Ramos (cell line): Measurements from ENCODE around the gene SYK.

Experiments
- in situ Hi-C: fragments of 300-500 bp; cut with MboI; formaldehyde crosslinking; loops from one replicate; pipeline ENCODE4 v1.14.3; 2022; ENCODE audit warnings: low sequenced_read_pairs; ENCODE audit not compliant: unreplicated experiment

The SYK gene

DNA sequence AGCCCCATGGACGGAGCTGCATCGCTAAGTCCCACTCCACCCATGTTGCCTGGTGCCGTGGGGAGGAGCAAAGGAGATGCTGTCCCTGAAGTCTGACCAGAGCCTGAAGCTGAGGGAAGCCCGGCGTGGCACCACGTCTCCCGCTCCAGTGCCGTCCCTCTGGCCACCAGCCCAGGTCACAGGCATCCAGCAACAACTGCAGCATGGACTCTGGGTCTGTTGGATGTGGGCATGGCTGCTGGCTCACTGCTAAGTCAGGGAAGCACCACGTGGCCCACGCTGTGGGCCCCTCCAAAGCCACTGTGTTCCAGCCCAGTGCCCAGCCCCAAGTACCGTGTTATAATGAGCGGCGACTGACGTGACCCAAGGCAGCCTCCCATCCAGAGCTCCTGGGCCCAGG, 112.6 kb downstream of the SYK start:
- in situ Hi-C loops = no loop called here

DNA sequence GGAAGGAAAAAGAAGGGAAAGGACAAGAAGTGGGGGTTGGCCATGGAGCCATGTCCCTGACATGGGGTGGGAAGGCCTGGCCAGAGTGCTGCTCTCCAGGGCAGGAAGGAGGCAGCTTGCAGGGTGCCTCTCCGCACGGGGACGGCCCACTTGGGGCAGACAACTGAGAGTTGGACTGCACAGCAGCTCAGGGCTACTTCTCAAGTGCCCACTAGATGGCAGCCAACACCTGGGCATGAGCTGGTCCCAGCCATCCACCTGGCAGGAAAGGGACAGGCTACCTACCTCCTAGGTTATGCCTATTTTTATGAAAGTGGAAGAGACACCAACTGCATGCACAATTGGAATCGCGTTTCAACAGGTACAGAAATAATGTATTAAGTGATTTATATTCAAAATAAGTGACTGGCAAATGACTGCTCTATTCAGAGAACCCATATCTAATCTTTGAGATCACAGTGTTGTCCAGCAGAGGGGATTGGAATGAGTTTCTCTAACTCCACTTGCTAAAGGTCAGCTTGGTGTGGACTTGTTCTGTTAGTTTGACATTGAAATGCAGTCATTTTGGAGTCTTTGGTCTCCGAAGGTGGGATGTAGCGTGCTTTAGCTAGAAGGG, 113.4 kb downstream of the SYK start:
- in situ Hi-C loops = loop anchor here (5.0 kb wide), 2 partner anchors 512 to 767 kb away; no protein-coding TSS in a partner anchor

DNA sequence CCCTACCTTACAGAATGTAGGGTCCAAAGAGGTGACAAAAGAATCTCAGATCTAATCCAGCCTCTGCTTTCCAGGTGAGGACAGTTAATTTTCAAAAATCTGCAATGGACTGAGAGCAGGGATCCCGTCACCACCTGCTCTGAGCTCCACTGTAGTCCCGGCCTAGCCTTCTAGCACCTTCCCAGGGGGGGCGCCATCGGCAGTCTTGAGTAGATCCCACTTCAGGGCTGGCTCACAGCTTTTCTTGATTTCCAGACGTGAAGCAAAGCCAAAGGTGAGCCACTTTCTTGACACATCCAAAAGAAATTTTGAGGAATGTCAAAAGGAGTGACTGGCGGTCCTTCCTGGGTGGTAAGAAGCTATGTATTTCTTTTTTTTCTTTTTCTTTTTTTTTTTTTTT, 114.1 kb downstream of the SYK start:
- in situ Hi-C loops = loop anchor here (5.0 kb wide), 2 partner anchors 512 to 767 kb away; no protein-coding TSS in a partner anchor

DNA sequence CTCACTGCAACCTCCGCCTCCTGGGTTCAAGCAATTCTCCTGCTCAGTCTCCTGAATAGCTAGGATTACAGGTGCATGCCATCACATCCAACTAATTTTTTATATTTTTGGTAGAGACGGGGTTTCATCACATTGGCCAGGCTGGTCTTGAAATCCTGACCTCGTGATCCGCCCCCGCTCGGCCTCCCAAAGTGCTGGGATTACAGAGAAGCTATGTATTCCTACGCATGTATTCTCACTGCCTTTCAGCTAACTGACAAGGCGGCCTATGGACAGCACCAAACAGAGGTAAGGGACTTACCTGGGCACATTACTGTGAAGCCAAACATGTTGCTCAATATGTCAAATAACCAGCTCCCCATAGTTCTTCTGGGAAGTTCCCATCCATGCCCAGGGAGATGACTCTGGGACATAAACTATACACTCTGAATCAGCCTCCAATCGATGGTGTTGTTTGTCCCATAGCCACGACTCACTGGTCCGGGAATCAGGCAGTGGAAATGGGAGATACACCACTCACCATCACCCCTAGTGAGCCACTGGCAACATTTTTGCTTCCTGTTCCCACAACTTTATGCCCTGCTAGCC, 114.6 kb downstream of the SYK start:
- in situ Hi-C loops = loop anchor here (5.0 kb wide), 2 partner anchors 511 to 766 kb away; no protein-coding TSS in a partner anchor

DNA sequence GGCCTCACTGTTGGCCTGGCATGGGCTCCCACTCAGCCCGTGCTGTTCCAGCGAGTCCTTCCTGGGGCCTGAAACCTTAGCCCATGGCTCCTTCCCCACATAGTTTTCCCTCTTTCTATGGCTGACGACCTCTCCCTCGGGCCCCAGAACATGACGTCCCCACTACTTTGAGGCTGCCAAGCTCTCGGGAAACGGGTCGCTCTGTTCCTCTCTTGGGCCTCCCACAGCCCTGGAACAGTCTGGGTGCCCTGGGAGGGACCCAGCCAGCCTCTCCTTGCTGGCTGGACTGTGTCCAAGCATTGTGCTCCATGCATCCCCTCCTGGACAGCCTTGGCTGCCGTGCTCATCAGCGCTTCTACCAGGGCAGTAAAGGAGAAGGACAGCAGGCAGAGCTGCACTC, 118.3 kb downstream of the SYK start:
- in situ Hi-C loops = loop anchor here (5.0 kb wide), 2 partner anchors 507 to 762 kb away; no protein-coding TSS in a partner anchor

DNA sequence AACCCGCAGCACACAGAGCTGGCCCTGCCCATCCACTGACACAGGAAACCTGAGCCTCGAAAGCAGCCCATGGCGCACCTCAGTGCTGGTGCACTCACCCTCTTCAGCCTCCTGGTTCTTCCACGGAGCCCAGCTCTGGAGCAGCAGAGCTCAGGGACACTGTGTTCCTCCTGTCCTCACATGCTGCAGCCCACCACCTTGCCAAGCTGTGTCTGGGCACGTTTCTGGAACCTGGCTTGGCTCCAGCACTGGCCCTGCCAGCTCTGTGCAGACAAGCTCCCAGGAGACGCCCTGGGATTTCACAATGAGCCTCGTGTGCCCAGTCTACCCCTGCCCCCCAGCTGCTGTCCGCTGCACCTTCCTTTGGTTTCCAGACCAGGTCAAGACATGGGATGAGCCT, 119.5 kb downstream of the SYK start:
- in situ Hi-C loops = no loop called here

DNA sequence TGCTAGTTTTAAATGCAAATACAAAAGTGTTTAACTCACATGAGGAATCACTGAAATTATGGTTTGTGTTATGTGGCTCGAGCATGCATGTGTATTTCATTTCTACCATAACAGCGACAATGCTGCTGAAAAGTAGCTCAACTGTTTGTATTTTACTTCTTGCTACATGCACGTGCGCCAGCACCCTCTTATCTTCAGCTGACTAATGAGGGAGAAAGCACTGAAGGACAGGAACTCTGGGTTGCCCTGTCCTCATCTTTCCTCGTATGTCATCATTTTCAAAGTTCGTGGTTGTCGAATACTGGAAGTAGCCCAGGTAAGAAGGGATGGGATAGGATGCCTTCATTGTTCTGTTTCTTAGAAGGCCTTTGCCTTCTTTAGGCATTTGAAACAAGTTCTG, 120.3 kb downstream of the SYK start:
- in situ Hi-C loops = no loop called here

DNA sequence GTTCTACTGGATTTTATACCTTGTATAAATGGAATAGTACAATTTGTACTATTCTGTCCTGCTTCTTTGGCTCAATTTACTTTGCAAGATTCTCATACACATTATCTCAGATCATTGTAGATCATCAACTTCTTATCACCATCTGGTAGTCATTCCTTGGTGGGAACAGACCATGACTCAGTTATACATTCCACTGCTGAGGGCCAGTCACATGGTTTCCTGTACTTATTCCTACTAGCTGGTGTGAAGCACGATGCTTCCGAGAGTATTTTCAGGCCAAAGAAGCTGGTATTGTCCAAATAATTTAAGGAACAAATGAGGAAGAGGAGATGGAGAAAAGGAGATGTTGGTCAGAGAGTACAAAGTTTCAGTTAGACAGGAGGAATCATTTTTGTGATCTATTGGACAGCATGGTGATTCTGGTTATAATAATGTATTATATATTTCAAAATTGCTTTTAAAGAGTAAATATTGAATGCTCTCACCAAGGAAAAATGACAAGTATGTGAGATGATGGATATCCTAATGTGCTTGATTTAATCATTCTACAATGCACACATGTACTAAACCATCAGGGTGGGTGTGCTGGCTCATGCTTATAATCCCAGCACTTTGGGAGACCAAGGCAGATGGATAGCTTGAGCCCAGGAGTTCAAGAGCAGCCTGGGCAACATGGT, 124.1 kb downstream of the SYK start:
- in situ Hi-C loops = no loop called here

DNA sequence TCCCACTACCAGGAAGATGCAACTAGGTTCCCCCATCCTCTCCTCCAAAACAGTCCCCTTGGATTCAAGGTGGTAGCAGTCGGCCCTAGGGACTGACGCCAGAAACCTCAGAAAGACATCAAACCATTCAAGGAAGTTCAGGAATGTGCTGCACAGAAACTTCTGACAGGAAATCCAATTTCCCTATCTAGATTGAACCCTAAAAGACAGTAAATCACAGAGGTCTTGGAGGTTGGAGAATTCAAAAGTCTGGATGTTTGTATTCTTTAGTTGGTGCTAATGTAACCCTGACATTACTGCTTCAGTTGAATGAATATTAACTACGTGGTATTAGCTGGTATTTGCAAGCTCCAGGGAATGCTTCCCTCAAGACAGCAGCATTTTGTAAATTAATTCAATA, 125.3 kb downstream of the SYK start:
- in situ Hi-C loops = no loop called here

DNA sequence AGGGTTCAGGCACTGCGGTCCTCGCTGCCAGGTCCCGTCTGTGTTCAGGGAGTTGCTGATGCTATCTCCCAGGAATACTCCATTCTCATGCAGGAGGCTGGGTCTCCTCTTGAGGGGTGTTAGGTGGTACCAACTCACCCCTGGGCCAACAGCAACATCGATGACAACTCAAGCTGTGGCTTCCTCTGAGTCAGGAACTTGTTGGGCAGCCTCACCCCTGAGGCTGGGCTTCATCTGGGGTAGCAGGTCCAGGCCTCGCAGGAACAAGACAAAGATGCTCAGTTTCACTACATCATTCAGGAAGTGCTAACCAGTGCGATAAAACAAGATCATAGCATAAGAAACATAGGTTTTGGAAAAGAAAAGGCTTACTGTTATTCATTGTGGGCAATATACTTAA, 125.9 kb downstream of the SYK start:
- in situ Hi-C loops = no loop called here

DNA sequence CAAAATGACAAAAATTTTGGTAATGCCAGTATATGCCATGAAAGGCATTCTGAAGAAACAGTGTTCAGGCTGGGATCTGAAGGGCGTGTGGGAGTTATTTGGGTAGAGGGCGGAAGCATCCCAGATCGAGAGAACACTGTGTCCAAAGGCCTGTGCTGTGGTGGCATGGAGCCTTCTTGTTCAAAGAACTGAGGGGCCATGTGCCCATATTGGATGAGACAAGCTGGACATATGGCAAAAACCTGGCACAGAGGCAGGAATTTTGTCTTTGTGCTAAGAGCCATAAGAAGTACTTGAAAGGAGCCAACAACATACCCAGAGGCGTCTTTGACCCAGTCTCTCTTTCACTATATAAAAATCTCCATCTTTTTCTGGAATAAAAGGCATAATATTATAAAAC, 128.0 kb downstream of the SYK start:
- in situ Hi-C loops = no loop called here

DNA sequence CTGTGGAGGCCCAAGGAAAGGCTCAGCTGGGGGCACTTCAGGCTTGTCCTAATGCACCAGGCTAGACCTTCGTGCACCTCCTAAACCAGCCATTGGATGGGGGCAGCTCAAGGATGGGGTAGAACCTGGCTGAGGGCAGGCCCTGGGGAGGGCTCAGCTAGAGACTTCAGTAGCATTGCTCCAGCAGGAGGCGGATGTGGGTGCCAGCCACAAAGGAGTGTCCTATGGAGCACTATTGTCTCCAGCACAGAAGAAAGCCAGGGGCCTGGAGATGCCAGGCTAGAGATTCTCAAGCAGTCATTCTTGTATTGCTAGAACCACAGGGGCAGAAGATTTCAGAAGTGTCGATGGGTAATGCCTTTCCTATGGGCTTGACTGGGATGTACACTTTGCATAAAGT, 131.8 kb downstream of the SYK start:
- in situ Hi-C loops = no loop called here

DNA sequence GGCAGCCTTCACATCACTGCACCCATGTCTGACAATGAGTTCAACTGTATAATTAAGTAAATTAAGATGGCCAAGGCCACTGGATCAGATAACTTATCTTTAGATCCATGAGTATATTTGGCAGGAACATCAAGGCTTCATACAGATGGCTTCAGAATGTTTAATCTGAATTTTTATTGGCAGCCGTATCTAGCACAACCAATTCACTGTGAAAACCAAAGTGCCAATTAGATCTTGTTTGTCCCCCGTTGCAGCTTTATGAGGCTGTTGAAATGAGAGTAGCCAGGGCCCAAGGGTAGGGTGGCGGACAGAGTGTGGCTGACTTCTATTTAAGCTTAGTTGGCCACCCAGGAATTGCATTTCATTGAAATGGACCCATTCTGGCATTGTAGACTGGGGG, 137.7 kb downstream of the SYK start:
- in situ Hi-C loops = no loop called here

DNA sequence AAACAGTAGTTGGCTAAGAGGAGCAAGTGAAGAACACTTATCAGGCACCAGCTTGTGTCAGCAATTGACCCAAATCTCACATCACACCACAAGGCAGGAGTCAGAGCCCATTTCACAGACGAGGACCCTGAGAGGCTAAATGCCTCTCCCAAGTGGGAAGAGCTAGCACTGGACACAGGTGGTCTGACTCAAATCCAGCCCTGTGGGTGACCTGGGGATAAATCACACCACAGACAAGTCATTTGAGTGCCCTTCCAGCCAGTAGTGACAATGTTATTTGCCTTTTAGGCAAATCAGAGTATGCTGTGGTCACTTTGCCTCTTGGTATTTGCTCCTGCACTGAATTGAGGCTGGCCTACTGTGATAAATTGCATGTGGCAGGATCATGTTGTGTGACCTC, 138.7 kb downstream of the SYK start:
- in situ Hi-C loops = no loop called here

DNA sequence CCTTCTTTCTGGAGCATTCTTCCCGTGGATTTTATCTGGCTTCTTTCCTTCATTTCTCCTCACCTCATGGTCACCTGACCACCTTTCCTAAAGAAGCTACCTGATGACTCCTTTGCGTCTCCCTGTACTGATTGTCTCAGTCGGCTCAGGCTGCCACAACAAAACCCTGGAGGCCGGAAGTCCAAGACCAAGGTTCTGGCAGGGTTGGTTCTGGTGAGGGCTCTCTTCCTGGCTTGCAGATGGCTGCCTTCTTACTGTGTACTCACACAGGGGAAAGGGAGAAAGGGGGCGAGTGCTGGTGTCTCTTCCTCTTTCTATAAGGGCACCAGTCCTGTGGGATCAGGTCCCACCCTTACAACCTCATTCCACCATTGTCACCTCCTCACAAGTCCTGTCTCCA, 140.0 kb downstream of the SYK start:
- in situ Hi-C loops = no loop called here

DNA sequence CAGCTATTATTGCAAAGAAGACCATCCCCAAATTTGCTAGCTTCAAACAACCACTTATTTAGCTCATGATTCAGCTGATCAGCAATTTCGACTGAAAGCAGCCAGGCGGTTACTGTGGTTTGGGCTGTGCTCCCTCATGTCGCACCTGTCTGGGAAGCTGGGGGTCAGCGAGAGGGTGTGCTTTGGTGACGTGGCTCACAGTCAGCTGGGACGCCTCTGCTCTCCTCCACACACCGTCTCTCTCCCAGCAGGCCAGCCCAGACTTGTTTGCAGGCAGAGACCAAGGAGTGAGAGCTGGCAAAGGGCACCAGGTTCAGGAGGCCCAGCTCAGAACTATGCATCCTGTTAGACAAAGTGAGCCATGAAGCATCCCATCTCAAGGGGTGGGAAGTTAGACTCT, 140.9 kb downstream of the SYK start:
- in situ Hi-C loops = no loop called here

DNA sequence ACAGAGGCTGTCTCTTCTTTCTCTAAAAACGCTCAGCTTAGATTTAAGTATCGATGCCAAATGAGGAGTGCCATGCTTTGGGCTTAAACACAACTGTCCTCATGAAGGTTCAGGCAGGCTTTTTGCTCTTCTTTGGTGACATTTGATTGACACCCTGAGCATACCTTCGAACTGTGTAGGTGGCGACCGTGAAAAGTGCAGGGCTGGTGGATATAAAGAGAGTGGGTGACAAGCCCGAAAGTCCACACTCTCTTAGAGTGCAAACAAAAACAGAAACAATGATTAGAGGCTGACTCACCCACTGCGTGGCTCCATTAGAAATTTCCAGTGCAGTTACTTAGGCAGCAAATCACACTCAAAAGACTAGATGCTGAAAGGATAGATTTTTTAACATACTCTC, 141.7 kb downstream of the SYK start:
- in situ Hi-C loops = no loop called here

DNA sequence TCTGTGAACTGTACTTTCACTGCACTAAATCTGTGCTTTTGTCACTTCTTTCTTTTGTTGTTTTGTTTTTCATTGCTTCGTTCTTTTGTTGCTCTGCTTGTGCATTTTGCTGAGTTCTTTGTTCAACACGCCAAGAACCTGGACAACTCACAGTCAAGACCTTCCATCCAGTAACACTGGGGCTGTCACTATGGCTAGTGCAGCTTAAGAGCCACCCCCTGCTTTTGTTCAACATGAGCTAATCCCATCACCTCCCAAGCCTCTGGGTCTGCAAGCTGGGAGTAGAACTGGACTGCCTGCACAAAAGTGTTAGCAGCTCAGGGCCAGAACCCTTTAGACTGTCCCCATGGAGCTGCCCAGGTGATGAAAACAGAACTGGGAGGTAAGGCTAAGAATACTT, 143.7 kb downstream of the SYK start:
- in situ Hi-C loops = no loop called here

DNA sequence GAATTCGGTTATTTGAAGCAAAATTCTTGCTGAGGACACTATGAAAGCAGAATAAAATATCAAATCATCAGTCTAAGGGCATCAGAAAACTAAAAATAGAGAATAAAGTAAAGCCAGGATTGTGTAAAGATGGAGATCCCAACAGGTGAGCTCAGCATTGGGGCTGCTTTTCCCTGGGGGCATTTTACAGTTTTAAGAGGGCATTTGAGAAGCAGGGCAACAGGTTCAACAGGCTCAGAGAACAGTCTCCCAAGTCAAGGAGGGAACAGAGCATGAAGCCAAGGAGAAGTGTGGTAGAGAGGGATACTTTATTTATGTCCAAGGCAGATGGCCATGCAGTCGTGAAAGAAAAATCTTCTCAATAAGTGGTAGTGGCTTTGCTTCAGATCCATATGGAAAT, 145.4 kb downstream of the SYK start:
- in situ Hi-C loops = no loop called here
